Smooth muscle cell (in vitro differentiated cells): Measurements from ENCODE around the gene OAS2. TPM values are rescaled to one million over a fixed set of nuclear protein-coding genes. Genes with fewer than 3 reads are reported as not detected.

Source experiments
- DNase-seq: peaks from one replicate; lab custom pipeline; 2025; ENCODE audit not compliant: unreplicated experiment; lab: John Stamatoyannopoulos, UW
- H2AFZ ChIP-seq: fragments of 200-600 bp; sonication (generic); 2 replicates; pipeline ENCODE4 v1.6.0; 2016; ENCODE audit warnings: antibody characterized with exemption, low read depth, mild to moderate bottlenecking
- H3F3A ChIP-seq: fragments of 200-600 bp; sonication (generic); 2 replicates; pipeline ENCODE4 v1.6.0; 2017; ENCODE audit warnings: antibody characterized with exemption, low read depth
- H3K27ac ChIP-seq: fragments of 200-600 bp; sonication (generic); 2 replicates; pipeline ENCODE4 v1.5.1; 2016; ENCODE audit warnings: low read depth, mild to moderate bottlenecking
- H3K27me3 ChIP-seq: fragments of 200-600 bp; sonication (generic); 2 replicates; pipeline ENCODE4 v1.6.1; 2016; ENCODE audit warnings: low read depth, mild to moderate bottlenecking
- H3K36me3 ChIP-seq: fragments of 200-600 bp; sonication (generic); 2 replicates; pipeline ENCODE4 v1.5.1; 2016; ENCODE audit warnings: low read depth
- H3K4me1 ChIP-seq: fragments of 200-600 bp; sonication (generic); 2 replicates; pipeline ENCODE4 v1.5.1; 2016; ENCODE audit warnings: low read depth
- H3K4me2 ChIP-seq: fragments of 200-600 bp; sonication (generic); 2 replicates; pipeline ENCODE4 v1.6.0; 2016; ENCODE audit warnings: mild to moderate bottlenecking
- H3K4me3 ChIP-seq: fragments of 200-600 bp; sonication (generic); 2 replicates; pipeline ENCODE4 v1.5.1; 2016; ENCODE audit warnings: mild to moderate bottlenecking
- H3K79me2 ChIP-seq: fragments of 200-600 bp; sonication (generic); 2 replicates; pipeline ENCODE4 v1.6.0; 2016; ENCODE audit warnings: low read depth, mild to moderate bottlenecking
- H3K9ac ChIP-seq: fragments of 200-600 bp; sonication (generic); 2 replicates; pipeline ENCODE4 v1.6.0; 2016; ENCODE audit warnings: low read depth
- H3K9me3 ChIP-seq: fragments of 200-600 bp; sonication (generic); replicated peaks from 2 replicates; pipeline ENCODE4 v1.5.1; 2016; ENCODE audit warnings: low read depth
- H4K20me1 ChIP-seq: fragments of 200-600 bp; sonication (generic); 2 replicates; pipeline ENCODE4 v1.6.0; 2016; ENCODE audit warnings: low read depth
- CTCF ChIP-seq: fragments of 200-600 bp; sonication (generic); IDR thresholded peaks from 2 replicates; pipeline ENCODE4 v1.5.1; 2017; ENCODE audit warnings: borderline replicate concordance, mild to moderate bottlenecking, antibody characterized with exemption; ENCODE audit not compliant: insufficient read depth, poor library complexity, severe bottlenecking
- WGBS: methylation state at CpG from one replicate; pipeline ENCODE4 v1.1.7; 2016; ENCODE audit warnings: low lambda C conversion rate; 5-methylcytosine and 5-hydroxymethylcytosine counted together
- polyA plus RNA-seq: library from polyadenylated mRNA; unstranded; fragments of >200 nt; fragmentation: Nextera tagmentation; extraction: Ambion mirVana; gene quantifications from 2 replicates; pipeline ENCODE4 v1.2.1, GENCODE V29; 2016
- total RNA-seq: library from RNA; depleted of rRNA; stranded (reverse); fragments of >200 nt; gene quantifications from 2 replicates; pipeline ENCODE4 v1.2.3, GENCODE V29; 2014

OAS2 gene
- total and polyA plus RNA-seq, 2 experiments from 2014 or later: not detected

GRCh38 chr12:112961074-112961473 lies 17.2 kb upstream of the OAS2 start:
- no peak overlapping the region for H3K9ac ChIP-seq
- WGBS: 75% methylated on average over 7 of the region's 7 CpGs
- no peaks in the 10 kb centered on the region for H3K4me1 ChIP-seq
- no peak overlapping the region for H3K4me2 ChIP-seq
- DNase-seq: no peak
- no peak for TF ChIP-seq CTCF
- H3K27me3 ChIP-seq: no peaks in the 10 kb centered on the region
- no peak overlapping the region for H3K4me3 ChIP-seq
- no peak overlapping the region for H3K27ac ChIP-seq
- no peak overlapping the region for H2AFZ ChIP-seq
- H3K36me3 ChIP-seq: no peaks in the 10 kb centered on the region
- no peaks in the 10 kb centered on the region for H4K20me1 ChIP-seq
- no peaks in the 10 kb centered on the region for H3K9me3 ChIP-seq
- H3F3A ChIP-seq: no peaks in the 10 kb centered on the region
- H3K79me2 ChIP-seq: no peaks in the 10 kb centered on the region

- Histone ChIP-seq H3K27me3 (no peaks in the 10 kb centered on the region), H3K27ac (no peak overlapping the region), H3F3A (no peaks in the 10 kb centered on the region), H3K9ac (no peak overlapping the region), H3K9me3 (no peaks in the 10 kb centered on the region), H4K20me1 (no peaks in the 10 kb centered on the region), H3K36me3 (no peaks in the 10 kb centered on the region), H3K79me2 (no peaks in the 10 kb centered on the region), H3K4me1 (no peaks in the 10 kb centered on the region), H3K4me3 (no peak overlapping the region), H2AFZ (no peak overlapping the region), H3K4me2 (no peak overlapping the region)
- DNase-seq: no peak
- WGBS: 83% methylated on average over 4 of the region's 4 CpGs
- TF ChIP-seq CTCF: no peak
Measured at GRCh38 chr12:112961536-112961935, 16.8 kb upstream of the OAS2 start.

GRCh38 chr12:112962561-112962960 lies 15.8 kb upstream of the OAS2 start:
- Histone ChIP-seq H4K20me1 (no peaks in the 10 kb centered on the region), H3K9ac (no peak overlapping the region), H3F3A (no peaks in the 10 kb centered on the region), H3K27ac (no peak overlapping the region), H3K36me3 (no peaks in the 10 kb centered on the region), H3K4me3 (no peak overlapping the region), H3K4me1 (no peaks in the 10 kb centered on the region), H3K9me3 (no peaks in the 10 kb centered on the region), H3K79me2 (no peaks in the 10 kb centered on the region), H3K27me3 (no peaks in the 10 kb centered on the region), H2AFZ (no peak overlapping the region), H3K4me2 (no peak overlapping the region)
- no peak for TF ChIP-seq CTCF
- no peak for DNase-seq
- 84% methylated on average over 7 of the region's 7 CpGs for WGBS

- no peak overlapping the region for H3K4me3 ChIP-seq
- no peak overlapping the region for H3K9ac ChIP-seq
- no peak overlapping the region for H3K4me2 ChIP-seq
- no peaks in the 10 kb centered on the region for H3K36me3 ChIP-seq
- no peaks in the 10 kb centered on the region for H3K4me1 ChIP-seq
- no peaks in the 10 kb centered on the region for H4K20me1 ChIP-seq
- no peak overlapping the region for H2AFZ ChIP-seq
- no peaks in the 10 kb centered on the region for H3F3A ChIP-seq
- no peaks in the 10 kb centered on the region for H3K27me3 ChIP-seq
- no peak overlapping the region for H3K27ac ChIP-seq
- no peak for DNase-seq
- no peaks in the 10 kb centered on the region for H3K79me2 ChIP-seq
- H3K9me3 ChIP-seq: no peaks in the 10 kb centered on the region
- no peak for TF ChIP-seq CTCF
- WGBS: 85% methylated on average over 14 of the region's 14 CpGs
Measured at GRCh38 chr12:112963227-112963861, 15.0 kb upstream of the OAS2 start.
